ENCODE measurements around the gene PLXNA4.

GRCh38 chr7:132189881-132190280 lies 386.4 kb downstream of the PLXNA4 start:
- TF ChIP-seq CTCF (IDR thresholded peaks at IDR 0.05): no peak
- no peak for TF ChIP-seq POLR2A (IDR thresholded peaks at IDR 0.05)
